Cardiac fibroblast (primary cell): Measurements from ENCODE around the gene PRF1.
A peak's percentile ranks its signal among the peaks of the same experiment; 100 is the strongest.
"Not testable (repeated sequence)": the region's sequence is repeated elsewhere in the genome, so short reads cannot be mapped to it uniquely, and the experiment has no call there.

ENCODE experiments used
- DNase-seq, 2 donors: peaks; one replicate each; pipeline versions ENCODE4 v3.0.0 to v3.0.0-alpha.2; 2010; ENCODE audit warnings: low read depth in 2 of 2
- H3K4me3 ChIP-seq, 2 donors: replicated peaks in 1 of 2; 1 replicate in 1 of 2; 2 replicates in 1 of 2; pipeline ENCODE4 v1.5.1; 2011; ENCODE audit warnings: low read depth in 2 of 2, low read length in 2 of 2, mild to moderate bottlenecking in 2 of 2, moderate library complexity in 1 of 2
- TF ChIP-seq, protein P1 (sequence below): IDR thresholded peaks from one replicate; pipeline ENCODE4 v1.5.1; 2011; ENCODE audit warnings: low read depth, mild to moderate bottlenecking, low read length, inconsistent platforms

PRF1 gene

DNA sequence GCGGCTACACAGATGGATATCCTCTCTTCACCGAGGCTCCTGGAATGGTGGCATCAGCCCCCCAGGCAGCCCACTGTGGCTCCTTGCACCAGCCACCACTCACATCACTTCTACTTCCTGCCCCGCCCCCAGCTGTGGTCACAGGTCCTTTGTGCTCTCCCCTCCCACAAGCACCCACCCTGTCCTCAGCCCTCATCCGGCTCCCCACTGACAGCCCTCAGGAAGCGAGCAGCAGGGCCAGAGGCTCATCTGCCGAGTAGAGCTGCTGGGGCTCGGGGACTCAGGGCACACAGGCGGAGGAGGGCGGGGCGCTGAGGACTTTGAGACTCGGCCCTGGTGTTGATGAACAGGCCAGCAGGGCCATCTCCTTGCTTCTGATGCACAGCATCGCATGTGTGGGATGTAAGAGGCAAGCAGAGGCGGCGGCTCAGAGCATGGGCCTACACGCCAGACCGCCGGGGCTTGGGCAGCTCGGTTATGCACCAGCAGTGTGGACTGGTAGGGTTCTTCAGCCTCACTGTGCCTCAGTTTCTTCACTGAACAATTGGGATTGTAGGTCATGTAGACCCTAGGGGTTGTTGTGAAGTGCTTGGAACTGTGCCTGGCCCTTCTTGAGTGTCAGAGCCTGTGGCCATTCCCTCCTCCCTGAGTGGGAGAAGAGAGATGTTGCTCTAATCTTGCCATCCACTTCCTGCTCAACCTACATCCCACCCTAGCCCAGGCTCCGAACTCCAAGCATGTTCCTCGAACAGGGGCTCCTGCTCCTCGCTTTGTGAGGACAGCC lies at the start of gene PRF1:
Gene PRF1, minus strand, starts transcription at position 77 of the 784 bp plus-strand sequence. CDS start 1,839 bp downstream, outside the sequence.
- no peak within 1 kb of the TSS for H3K4me3 ChIP-seq
- TF ChIP-seq, protein P1, sequence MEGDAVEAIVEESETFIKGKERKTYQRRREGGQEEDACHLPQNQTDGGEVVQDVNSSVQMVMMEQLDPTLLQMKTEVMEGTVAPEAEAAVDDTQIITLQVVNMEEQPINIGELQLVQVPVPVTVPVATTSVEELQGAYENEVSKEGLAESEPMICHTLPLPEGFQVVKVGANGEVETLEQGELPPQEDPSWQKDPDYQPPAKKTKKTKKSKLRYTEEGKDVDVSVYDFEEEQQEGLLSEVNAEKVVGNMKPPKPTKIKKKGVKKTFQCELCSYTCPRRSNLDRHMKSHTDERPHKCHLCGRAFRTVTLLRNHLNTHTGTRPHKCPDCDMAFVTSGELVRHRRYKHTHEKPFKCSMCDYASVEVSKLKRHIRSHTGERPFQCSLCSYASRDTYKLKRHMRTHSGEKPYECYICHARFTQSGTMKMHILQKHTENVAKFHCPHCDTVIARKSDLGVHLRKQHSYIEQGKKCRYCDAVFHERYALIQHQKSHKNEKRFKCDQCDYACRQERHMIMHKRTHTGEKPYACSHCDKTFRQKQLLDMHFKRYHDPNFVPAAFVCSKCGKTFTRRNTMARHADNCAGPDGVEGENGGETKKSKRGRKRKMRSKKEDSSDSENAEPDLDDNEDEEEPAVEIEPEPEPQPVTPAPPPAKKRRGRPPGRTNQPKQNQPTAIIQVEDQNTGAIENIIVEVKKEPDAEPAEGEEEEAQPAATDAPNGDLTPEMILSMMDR = no peak
- no peak for DNase-seq

DNA sequence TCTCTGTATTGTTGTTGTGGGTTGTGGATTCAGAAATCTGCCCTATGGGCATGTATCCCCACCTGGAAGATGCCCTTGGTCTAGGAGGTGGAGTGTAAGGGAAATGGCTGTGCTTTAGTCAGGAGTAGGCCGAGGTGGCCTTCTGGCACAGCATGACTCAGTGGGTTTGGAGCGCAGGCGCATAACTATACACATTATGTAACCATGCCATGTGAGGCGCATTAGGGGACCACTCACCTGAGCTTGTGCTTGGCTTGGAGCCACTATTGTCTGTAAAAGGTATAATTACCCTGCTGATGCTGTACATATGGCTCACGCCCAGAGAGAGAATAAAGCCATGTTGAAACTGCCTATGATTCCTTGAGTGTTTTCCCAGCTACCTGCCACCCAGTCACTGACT lies 49.1 kb upstream of the PRF1 start:
- DNase-seq = no peak
- H3K4me3 ChIP-seq = no peak overlapping the region
- TF ChIP-seq, protein P1 = no peak

GRCh38 chr10:70650718-70651117 lies 48.2 kb upstream of the PRF1 start:
- no peak for DNase-seq
- TF ChIP-seq, protein P1 = no peak
- no peak overlapping the region for H3K4me3 ChIP-seq

GRCh38 chr10:70650104-70650503 lies 47.6 kb upstream of the PRF1 start:
- DNase-seq = no peak
- TF ChIP-seq, protein P1 = no peak
- no peak overlapping the region for H3K4me3 ChIP-seq

GRCh38 chr10:70649526-70649925 lies 47.0 kb upstream of the PRF1 start:
- peak; percentile 38 to 92 for DNase-seq
- TF ChIP-seq, protein P1 = no peak
- H3K4me3 ChIP-seq = no peak overlapping the region

- no peak for DNase-seq
- no peak overlapping the region for H3K4me3 ChIP-seq
- TF ChIP-seq, protein P1 = no peak
These were observed 45.9 kb upstream of the PRF1 start for GRCh38 chr10:70648427-70648826.

- DNase-seq = no peak
- no peak overlapping the region for H3K4me3 ChIP-seq
- TF ChIP-seq, protein P1 = no peak
These were observed 44.5 kb upstream of the PRF1 start for GRCh38 chr10:70647086-70647485.

DNA sequence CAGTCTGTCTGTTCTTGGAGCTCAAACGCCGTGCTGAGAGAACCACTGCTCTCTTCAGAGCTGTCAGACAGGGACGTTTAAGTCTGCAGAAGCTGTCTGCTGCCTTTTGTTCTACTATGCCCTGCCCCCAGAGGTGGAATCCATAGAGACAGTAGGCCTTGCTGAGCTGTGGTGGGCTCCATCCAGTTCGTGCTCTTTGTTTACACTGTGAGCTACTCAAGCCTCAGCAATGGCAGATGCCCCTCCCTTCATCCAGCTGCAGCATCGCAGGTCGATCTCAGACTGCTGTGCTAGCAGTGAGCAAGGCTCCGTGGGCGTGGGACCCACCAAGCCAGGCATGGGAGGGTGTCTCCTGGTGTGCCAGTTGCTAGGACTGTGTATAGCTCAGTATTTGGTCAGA lies 42.4 kb upstream of the PRF1 start:
- not testable (repeated sequence) for H3K4me3 ChIP-seq, DNase-seq

DNA sequence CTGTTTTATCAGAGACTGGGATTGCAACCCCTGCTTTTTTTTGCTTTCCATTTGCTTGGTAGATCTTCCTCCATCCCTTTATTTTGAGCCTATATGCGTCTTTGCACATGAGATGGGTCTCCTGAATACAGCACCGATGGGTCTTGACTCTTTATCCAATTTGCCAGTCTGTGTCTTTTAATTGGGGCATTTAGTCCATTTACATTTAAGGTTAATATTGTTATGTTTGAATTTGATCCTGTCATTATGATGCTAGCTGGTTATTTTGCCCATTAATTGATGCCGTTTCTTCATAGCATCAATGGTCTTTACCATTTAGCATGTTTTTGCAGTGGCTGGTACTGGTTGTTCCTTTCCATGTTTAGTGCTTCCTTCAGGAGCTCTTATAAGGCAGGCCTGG lies 40.7 kb upstream of the PRF1 start:
- not testable (repeated sequence) for DNase-seq, H3K4me3 ChIP-seq

GRCh38 chr10:70639640-70640383 lies 37.3 kb upstream of the PRF1 start:
- not testable (repeated sequence) for H3K4me3 ChIP-seq

More at GRCh38 chr10:70639640-70640383, 37.3 kb upstream of the PRF1 start:
- DNase-seq = not testable (repeated sequence)
